ENCODE results near the gene SULF2. TPM values are rescaled to one million over a fixed set of nuclear protein-coding genes. Genes with fewer than 3 reads are reported as not detected.

SULF2 gene
- total and polyA plus RNA-seq, 5 experiments from 2014 or later: 0.65 to 1.4 TPM; not detected in 3

- DNase-seq: no peak
- Mint-ChIP-seq H3K27me3 (no peaks in the 10 kb centered on the region), H3K4me3 (peak overlapping the region in 2 of 10 donors; percentile 33 to 45), H3K9me3 (no peaks in the 10 kb centered on the region), H3K27ac (peak overlapping the region; percentile 11 to 100 (median 97)), H3K36me3 (no peaks in the 10 kb centered on the region), H3K4me1 (peaks cover 21 to 60% (median 45%) of the 10 kb centered on the region in 4 donors)
- no peak for ATAC-seq
- POLR2A ChIA-PET: no interaction called here
Observed at GRCh38 chr20:47729472-47729871, 55.8 kb downstream of the SULF2 start.

- Mint-ChIP-seq H3K36me3 (no peaks in the 10 kb centered on the region), H3K27me3 (no peaks in the 10 kb centered on the region), H3K4me3 (peak overlapping the region; percentile 74 to 94 (median 84)), H3K4me1 (peaks cover 21 to 62% (median 45%) of the 10 kb centered on the region in 4 donors), H3K27ac (peak overlapping the region; percentile 94 to 100 (median 97)), H3K9me3 (no peaks in the 10 kb centered on the region)
- POLR2A ChIA-PET: interaction anchor here (0.8 to 0.9 kb wide), 2 partner anchors 14 to 893 kb away, joined by 3 read pairs; no protein-coding TSS in a partner anchor
- ATAC-seq (peak; percentile 13 to 17), DNase-seq (no peak)
Observed at GRCh38 chr20:47727909-47728361, 57.3 kb downstream of the SULF2 start.

- Mint-ChIP-seq H3K4me3 (peak overlapping the region; percentile 74 to 94 (median 84)), H3K27me3 (no peaks in the 10 kb centered on the region), H3K4me1 (peaks cover 21 to 62% (median 45%) of the 10 kb centered on the region in 4 donors), H3K27ac (peak overlapping the region; percentile 94 to 100 (median 97)), H3K9me3 (no peaks in the 10 kb centered on the region), H3K36me3 (no peaks in the 10 kb centered on the region)
- DNase-seq (peak; percentile 22 to 91 (median 74)), ATAC-seq (peak; percentile 92 to 94)
- POLR2A ChIA-PET: interaction anchor here (0.8 to 1.0 kb wide), 3 partner anchors 14 to 893 kb away, joined by 3 to 7 read pairs (median 3); no protein-coding TSS in a partner anchor
Observed at GRCh38 chr20:47727170-47727880, 58.0 kb downstream of the SULF2 start.

GRCh38 chr20:47726632-47727031 is 58.6 kb downstream of the SULF2 start:
- H3K27ac Mint-ChIP-seq: peak overlapping the region; percentile 94 to 100 (median 97)
- POLR2A ChIA-PET: interaction anchor here (1.0 kb wide), 1 partner anchor 894 kb away, joined by 7 read pairs; no protein-coding TSS in a partner anchor

GRCh38 chr20:47725248-47725973 is 59.9 kb downstream of the SULF2 start:
- ATAC-seq: peak; percentile 71 to 74
- Mint-ChIP-seq H3K36me3 (no peaks in the 10 kb centered on the region), H3K9me3 (no peaks in the 10 kb centered on the region), H3K27me3 (no peaks in the 10 kb centered on the region), H3K4me3 (no peak overlapping the region), H3K27ac (peak overlapping the region; percentile 9 to 96 (median 78)), H3K4me1 (peaks cover 21 to 58% (median 45%) of the 10 kb centered on the region in 4 donors)
- DNase-seq: peak; percentile 58 to 93 (median 84)
- POLR2A ChIA-PET: interaction anchor here (0.6 to 1.0 kb wide), 3 partner anchors 23 to 895 kb away, joined by 3 to 5 read pairs (median 3); no protein-coding TSS in a partner anchor

More at GRCh38 chr20:47726632-47727031, 58.6 kb downstream of the SULF2 start:
- Mint-ChIP-seq H3K9me3 (no peaks in the 10 kb centered on the region), H3K4me1 (peaks cover 21 to 62% (median 45%) of the 10 kb centered on the region in 4 donors), H3K36me3 (no peaks in the 10 kb centered on the region), H3K27me3 (no peaks in the 10 kb centered on the region), H3K4me3 (peak overlapping the region in 7 of 10 donors; percentile 15 to 94 (median 81))
- DNase-seq (no peak), ATAC-seq (no peak)

- DNase-seq: no peak
- no peaks in the 10 kb centered on the region for H3K27me3 Mint-ChIP-seq
- no peak overlapping the region for H3K4me3 Mint-ChIP-seq
- H3K4me1 Mint-ChIP-seq: peaks cover 21 to 55% (median 45%) of the 10 kb centered on the region in 4 donors
- no peaks in the 10 kb centered on the region for H3K9me3 Mint-ChIP-seq
- ATAC-seq: no peak
- H3K27ac Mint-ChIP-seq: peak overlapping the region in 5 of 10 donors; percentile 3 to 96 (median 6)
- POLR2A ChIA-PET: interaction anchor here (0.6 to 1.0 kb wide), 3 partner anchors 24 to 896 kb away, joined by 3 to 5 read pairs (median 3); no protein-coding TSS in a partner anchor
- H3K36me3 Mint-ChIP-seq: no peaks in the 10 kb centered on the region
Observed at GRCh38 chr20:47724910-47725247, 60.4 kb downstream of the SULF2 start.

- Mint-ChIP-seq H3K27me3 (no peaks in the 10 kb centered on the region), H3K4me1 (peaks cover 19 to 50% (median 43%) of the 10 kb centered on the region in 4 donors), H3K4me3 (no peak overlapping the region), H3K27ac (peak overlapping the region in 3 of 10 donors; percentile 5 to 43 (median 7)), H3K9me3 (no peaks in the 10 kb centered on the region), H3K36me3 (no peaks in the 10 kb centered on the region)
- DNase-seq (no peak), ATAC-seq (no peak)
- POLR2A ChIA-PET: no interaction called here
Observed at GRCh38 chr20:47724396-47724795, 60.9 kb downstream of the SULF2 start.

- POLR2A ChIA-PET: no interaction called here
- no peak for ATAC-seq
- H3K9me3 Mint-ChIP-seq: no peaks in the 10 kb centered on the region
- no peak for DNase-seq
- no peaks in the 10 kb centered on the region for H3K36me3 Mint-ChIP-seq
- H3K27ac Mint-ChIP-seq: peak overlapping the region in 1 of 10 donors; percentile 45
- H3K4me1 Mint-ChIP-seq: peaks cover 13 to 40% (median 33%) of the 10 kb centered on the region in 4 donors
- no peak overlapping the region for H3K4me3 Mint-ChIP-seq
- peaks cover 0 to 4% (median 0%) of the 10 kb centered on the region in 5 donors for H3K27me3 Mint-ChIP-seq
Observed at GRCh38 chr20:47723322-47723721, 62.0 kb downstream of the SULF2 start.

- Mint-ChIP-seq H3K36me3 (no peaks in the 10 kb centered on the region), H3K4me3 (no peak overlapping the region), H3K27ac (no peak overlapping the region), H3K4me1 (peaks cover 1 to 15% (median 10%) of the 10 kb centered on the region in 4 donors), H3K27me3 (peaks cover 0 to 8% (median 1%) of the 10 kb centered on the region in 5 donors), H3K9me3 (no peaks in the 10 kb centered on the region)
- ATAC-seq (no peak), DNase-seq (no peak)
- POLR2A ChIA-PET: no interaction called here
Observed at GRCh38 chr20:47720636-47721427, 64.4 kb downstream of the SULF2 start.

GRCh38 chr20:47719625-47720024 is 65.7 kb downstream of the SULF2 start:
- no peak for ATAC-seq
- peaks cover 1 to 15% (median 5%) of the 10 kb centered on the region in 5 donors for H3K27me3 Mint-ChIP-seq
- H3K9me3 Mint-ChIP-seq: no peaks in the 10 kb centered on the region
- peaks cover 0 to 3% (median 0%) of the 10 kb centered on the region in 4 donors for H3K4me1 Mint-ChIP-seq
- peak overlapping the region in 1 of 10 donors; percentile 19 for H3K27ac Mint-ChIP-seq
- no peaks in the 10 kb centered on the region for H3K36me3 Mint-ChIP-seq
- POLR2A ChIA-PET: no interaction called here
- DNase-seq: no peak
- no peak overlapping the region for H3K4me3 Mint-ChIP-seq

- H3K27me3 Mint-ChIP-seq: peaks cover 4 to 19% (median 9%) of the 10 kb centered on the region in 5 donors
- H3K4me1 Mint-ChIP-seq: peaks cover 0 to 2% (median 0%) of the 10 kb centered on the region in 4 donors
- ATAC-seq (no peak), DNase-seq (no peak)
- H3K9me3 Mint-ChIP-seq: no peaks in the 10 kb centered on the region
- POLR2A ChIA-PET: no interaction called here
- no peak overlapping the region for H3K27ac Mint-ChIP-seq
- no peaks in the 10 kb centered on the region for H3K36me3 Mint-ChIP-seq
- H3K4me3 Mint-ChIP-seq: no peak overlapping the region
Observed at GRCh38 chr20:47719211-47719610, 66.1 kb downstream of the SULF2 start.

- H3K27ac Mint-ChIP-seq: no peak overlapping the region
- POLR2A ChIA-PET: no interaction called here
- ATAC-seq (no peak), DNase-seq (no peak)
- H3K4me3 Mint-ChIP-seq: no peak overlapping the region
- no peaks in the 10 kb centered on the region for H3K36me3 Mint-ChIP-seq
- no peaks in the 10 kb centered on the region for H3K9me3 Mint-ChIP-seq
- peaks cover 0 to 2% (median 0%) of the 10 kb centered on the region in 4 donors for H3K4me1 Mint-ChIP-seq
- peaks cover 4 to 22% (median 9%) of the 10 kb centered on the region in 5 donors for H3K27me3 Mint-ChIP-seq
Observed at GRCh38 chr20:47718398-47718797, 66.9 kb downstream of the SULF2 start.

All from naive thymus-derived CD8-positive, alpha-beta T cell (primary cell).